Cardiac septum (tissue), 1 donor: ENCODE results near the gene CALHM5. TPM values are rescaled to one million over a fixed set of nuclear protein-coding genes. Genes with fewer than 3 reads are reported as not detected.
A peak's percentile ranks its signal among the peaks of the same experiment; 100 is the strongest.
"Not testable (repeated sequence)": the region's sequence is repeated elsewhere in the genome, so short reads cannot be mapped to it uniquely, and the experiment has no call there.

ENCODE experiments used
- DNase-seq: peaks from one replicate; pipeline ENCODE4 v3.0.0-alpha.2; 2020; ENCODE audit warnings: low spot score
- intact Hi-C: fragments of 100-400 bp; cut with DNase I; formaldehyde crosslinking; loops from one replicate; pipeline ENCODE4 v1.14.0; 2022
- long read RNA-seq: library from polyadenylated mRNA; unstranded; transcript quantifications from one replicate; pipeline ENCODE4 v2.0.0, GENCODE V29; 2021
- total RNA-seq: library from RNA; stranded (reverse); fragmentation: NEBNext Ultra II Directional; extraction: Animal tissue kit (Norgen Biotek cat#: 25700); gene quantifications from one replicate; pipeline ENCODE4 v1.2.1, GENCODE V29; 2021
- donor health status: DM: no; HTN: no; CAD: no.

The CALHM5 gene, protein sequence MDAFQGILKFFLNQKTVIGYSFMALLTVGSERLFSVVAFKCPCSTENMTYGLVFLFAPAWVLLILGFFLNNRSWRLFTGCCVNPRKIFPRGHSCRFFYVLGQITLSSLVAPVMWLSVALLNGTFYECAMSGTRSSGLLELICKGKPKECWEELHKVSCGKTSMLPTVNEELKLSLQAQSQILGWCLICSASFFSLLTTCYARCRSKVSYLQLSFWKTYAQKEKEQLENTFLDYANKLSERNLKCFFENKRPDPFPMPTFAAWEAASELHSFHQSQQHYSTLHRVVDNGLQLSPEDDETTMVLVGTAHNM
- 1.7 TPM for total RNA-seq
- long read RNA-seq, full-length matches to known transcripts = 3 of 3 reads
- long read RNA-seq, partial matches to known transcripts = 0 of 3 reads
- long read RNA-seq, other reads (novel, unspliced or antisense) = 0 of 3 reads

DNA sequence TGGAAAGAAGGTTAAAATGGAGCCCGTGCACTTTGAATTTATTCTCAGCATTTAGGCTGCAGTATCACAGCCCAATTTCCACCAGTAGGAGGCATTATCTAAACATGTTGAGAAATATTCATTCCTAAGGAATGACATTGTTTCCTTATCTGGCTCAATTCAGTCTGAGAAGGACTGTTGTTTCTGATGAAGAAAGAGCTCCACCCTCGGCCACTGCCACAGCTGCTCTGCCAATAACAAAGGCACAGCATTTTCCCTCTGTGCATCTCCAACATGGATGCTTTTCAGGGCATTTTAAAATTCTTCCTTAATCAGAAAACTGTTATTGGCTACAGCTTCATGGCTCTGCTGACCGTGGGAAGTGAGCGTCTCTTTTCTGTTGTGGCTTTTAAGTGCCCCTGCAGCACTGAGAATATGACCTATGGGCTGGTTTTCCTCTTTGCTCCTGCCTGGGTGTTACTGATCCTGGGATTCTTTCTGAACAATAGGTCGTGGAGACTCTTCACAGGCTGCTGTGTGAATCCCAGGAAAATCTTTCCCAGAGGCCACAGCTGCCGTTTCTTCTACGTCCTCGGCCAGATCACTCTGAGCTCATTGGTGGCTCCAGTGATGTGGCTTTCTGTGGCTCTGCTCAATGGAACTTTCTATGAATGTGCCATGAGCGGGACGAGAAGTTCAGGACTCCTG is at the start of gene CALHM5:
CALHM5 (plus strand) TSS at position 216 of the 687 bp plus-strand sequence; CDS start at position 274, 58 bp downstream.
- DNase-seq = no peak
- intact Hi-C loops = no loop called here

DNA sequence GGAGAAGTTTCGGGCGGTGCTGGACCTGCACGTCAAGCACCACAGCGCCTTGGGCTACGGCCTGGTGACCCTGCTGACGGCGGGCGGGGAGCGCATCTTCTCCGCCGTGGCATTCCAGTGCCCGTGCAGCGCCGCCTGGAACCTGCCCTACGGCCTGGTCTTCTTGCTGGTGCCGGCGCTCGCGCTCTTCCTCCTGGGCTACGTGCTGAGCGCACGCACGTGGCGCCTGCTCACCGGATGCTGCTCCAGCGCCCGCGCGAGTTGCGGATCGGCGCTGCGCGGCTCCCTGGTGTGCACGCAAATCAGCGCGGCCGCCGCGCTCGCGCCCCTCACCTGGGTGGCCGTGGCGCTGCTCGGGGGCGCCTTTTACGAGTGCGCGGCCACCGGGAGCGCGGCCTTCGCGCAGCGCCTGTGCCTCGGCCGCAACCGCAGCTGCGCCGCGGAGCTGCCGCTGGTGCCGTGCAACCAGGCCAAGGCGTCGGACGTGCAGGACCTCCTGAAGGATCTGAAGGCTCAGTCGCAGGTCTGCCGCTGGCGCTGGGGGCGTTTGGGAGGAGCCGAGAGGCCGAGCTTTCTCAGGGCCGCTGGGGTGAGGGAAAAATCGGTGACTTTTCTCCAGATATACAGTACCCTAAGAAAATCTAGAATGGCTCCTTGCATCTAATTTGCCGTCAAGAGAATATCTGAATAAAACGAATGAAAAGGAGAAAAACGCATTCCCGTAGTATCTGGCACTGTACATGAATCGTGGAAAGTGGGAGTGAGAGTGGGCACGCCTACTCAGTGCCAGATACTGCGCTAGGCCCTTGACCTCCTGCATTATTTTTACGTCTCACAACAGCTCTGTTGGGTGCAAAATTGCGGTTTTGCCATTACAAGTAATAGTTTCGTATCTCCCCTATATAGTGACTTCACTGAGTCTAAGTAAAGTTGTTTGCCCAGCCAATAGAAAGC is 49.2 kb upstream of the CALHM5 start:
- DNase-seq = peak; percentile 81
- intact Hi-C loops = no loop called here

DNA sequence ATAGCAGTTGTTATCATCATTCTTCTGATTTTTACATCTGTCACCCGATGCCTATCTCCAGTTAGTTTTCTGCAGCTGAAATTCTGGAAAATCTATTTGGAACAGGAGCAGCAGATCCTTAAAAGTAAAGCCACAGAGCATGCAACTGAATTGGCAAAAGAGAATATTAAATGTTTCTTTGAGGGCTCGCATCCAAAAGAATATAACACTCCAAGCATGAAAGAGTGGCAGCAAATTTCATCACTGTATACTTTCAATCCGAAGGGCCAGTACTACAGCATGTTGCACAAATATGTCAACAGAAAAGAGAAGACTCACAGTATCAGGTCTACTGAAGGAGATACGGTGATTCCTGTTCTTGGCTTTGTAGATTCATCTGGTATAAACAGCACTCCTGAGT is 48.1 kb upstream of the CALHM5 start:
- intact Hi-C loops = no loop called here
- no peak for DNase-seq

DNA sequence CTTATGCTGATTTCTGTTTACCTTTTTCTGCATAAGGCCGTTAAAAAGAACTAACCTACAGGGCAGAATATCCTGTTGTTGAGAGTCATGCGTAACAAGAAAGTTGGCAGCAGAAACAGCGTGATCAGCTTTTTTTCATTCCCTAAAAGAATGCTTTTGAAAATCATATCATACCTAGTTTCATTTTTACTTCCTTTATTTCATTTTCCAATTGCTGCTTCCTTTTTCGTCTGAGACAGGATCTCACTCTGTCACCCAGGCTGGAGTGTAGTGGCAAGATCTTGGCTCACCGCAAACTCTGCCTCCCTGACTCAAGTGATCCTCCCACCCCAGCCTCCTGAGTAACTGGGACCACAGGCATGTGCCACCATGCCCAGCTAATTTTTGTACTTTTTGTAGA is 46.2 kb upstream of the CALHM5 start:
- no peak for DNase-seq
- intact Hi-C loops = no loop called here

DNA sequence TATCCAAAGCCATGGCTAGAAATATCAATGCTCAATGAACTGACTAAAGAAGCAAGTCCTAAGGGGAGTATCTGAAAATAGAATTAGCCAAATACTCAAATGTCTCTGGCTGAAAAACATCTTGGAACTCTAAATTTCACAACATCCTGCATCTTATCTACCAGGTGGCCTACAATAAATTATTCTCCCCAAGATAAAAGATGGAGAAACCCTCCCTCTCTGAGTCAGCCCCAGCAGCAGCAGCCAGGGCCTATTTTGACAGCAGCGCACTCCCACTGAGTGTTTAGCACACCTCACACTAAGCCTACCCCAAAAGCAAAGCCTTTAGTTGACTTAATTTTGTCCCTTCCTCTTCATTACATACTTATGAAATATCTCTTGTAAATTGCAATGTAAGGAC is 44.3 kb upstream of the CALHM5 start:
- intact Hi-C loops = no loop called here

DNA sequence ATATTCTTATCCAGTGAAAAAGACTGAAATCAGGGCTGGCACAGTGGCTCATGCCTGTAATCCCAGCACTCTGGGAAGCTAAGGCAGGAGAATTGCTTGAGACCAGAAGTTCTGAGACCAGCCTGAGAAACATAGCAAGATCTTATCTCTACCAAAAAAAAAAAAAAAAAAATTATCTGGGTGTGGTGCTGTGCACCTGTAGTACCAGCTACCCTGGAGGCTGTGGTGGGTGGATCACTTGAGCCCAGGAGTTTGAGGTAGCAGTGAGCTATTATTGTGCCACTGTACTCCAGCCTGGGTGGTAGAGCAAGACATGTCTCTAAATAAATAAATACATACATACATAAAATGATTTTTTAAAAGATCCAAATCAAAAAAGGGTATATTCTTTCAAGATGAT is 43.9 kb upstream of the CALHM5 start:
- intact Hi-C loops = no loop called here
- no peak for DNase-seq

More for the DNA sequence above, 44.3 kb upstream of the CALHM5 start:
- DNase-seq = no peak

DNA sequence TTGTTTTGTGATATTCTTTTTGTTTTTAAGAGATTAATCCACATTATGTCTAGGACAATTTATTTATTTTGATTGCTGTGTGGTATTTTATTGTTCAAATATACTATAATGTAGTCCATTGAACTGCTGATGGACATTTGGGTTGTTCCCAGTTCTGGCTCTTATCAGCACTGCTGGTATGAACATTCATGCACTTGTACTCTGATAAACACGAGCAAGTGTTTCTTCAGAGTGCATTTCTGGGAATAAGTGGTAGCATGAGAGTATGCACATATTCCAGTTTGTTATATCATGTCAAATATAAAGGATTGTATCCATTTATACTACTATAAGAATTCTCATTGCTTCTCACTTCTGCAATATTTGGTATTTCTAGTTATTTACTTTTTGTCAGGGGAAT is 43.1 kb upstream of the CALHM5 start:
- intact Hi-C loops = no loop called here

DNA sequence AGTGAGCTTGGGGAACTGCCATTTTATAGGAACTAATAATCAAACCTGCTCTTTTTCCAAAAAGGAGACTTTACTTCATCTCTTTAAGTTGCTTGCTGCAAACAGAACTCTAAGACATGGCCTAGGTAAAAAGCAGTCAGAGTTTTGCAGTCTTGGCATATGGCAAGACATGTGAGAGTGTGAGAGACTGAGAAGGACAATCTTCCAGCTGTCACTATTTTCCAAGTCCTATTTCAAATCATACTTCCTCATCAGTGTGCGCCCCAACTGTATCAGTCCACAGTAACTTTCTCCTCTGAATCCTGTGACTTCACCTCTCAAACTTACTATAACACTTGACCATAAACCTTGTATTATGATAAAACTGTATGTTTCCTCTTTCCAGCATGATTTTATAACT is 39.9 kb upstream of the CALHM5 start:
- intact Hi-C loops = no loop called here
- no peak for DNase-seq

More for the DNA sequence above, 43.1 kb upstream of the CALHM5 start:
- no peak for DNase-seq

DNA sequence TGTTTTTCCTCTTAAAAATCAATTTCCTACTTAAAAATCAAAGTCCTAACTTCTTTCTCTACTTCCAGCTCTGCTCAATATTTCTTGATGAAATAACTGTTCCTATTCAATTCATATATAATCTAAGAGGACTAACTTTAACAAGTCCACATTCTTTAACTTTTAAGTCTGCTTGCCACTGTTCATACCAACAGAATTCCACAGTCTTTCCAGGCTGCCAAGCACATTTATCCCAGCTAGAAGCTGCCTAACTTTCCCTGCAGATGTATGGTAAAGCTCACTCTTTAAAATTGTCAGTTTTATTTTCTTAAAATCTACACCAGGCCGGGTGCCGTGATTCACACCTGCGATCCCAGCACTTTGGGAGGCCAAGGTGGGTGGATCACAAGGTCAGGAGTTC is 38.7 kb upstream of the CALHM5 start:
- intact Hi-C loops = no loop called here
- no peak for DNase-seq

DNA sequence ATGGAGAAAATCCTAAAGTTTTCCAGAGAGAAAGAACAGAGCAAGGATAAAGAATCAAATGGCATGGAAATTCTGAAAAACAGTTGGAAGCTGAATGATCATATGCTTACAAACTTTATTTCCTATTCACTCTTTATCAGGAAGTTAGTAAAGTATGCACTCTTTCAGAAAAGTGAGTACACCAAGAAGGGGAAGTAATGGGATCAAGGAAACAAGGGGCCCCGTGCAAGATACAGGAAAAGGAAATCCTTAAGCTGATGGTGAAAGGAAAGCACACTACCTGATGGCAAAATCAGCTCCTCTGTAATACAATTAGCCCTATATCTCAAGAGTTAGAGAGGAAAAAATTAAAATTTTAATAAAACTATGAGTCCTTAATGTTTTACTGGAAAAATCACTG is 36.3 kb upstream of the CALHM5 start:
- DNase-seq = no peak
- intact Hi-C loops = no loop called here

DNA sequence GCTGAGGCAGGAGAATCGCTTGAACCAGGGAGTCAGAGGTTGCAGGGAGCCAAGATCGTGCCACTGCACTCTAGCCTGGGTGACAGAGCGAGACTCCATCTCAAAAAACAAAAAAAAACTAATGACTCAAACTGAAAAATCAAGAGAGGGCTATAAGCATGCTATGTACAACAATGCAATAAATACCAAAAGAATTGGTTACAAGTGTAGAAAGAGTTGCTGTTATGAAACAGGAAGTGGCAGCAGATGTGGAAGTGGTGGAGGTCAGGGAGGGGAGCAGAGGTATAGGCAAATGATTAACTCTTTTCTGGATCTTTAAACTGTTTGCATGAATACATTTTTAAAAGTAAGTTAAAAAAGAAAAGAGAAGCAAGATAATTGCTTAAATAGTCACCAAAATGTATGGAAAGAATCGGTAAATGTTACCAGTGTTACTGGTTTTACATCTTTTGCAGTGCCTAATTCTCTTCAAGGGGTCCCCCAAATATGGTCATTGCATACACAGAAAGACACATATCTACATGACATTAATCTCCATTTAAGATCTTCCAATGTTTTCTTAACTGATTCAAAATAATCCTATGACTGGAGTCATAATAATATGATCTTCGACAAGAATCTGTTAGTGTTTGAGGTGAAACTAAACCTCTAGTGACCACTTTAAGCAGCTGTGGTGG is 35.3 kb upstream of the CALHM5 start:
- intact Hi-C loops = no loop called here
- DNase-seq = no peak

DNA sequence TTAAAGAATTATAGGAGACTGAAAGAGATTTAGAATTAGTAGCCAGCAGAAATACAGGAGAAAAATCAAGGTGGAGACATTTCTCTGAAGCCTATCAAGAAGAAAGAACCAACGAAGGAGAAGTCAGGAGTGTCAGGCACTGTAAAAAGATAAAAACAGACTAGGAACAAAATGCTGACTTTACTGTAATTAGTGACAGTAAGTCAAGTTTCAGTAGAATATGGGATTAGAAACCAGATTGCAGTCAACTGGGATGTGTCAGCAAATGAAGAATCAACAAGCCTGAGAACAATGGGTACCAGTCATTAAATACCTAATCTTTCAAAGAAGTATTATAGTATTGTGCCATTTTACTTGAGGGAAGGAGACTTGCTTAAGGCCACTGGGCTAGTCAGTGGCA is 28.7 kb upstream of the CALHM5 start:
- no peak for DNase-seq
- intact Hi-C loops = no loop called here

DNA sequence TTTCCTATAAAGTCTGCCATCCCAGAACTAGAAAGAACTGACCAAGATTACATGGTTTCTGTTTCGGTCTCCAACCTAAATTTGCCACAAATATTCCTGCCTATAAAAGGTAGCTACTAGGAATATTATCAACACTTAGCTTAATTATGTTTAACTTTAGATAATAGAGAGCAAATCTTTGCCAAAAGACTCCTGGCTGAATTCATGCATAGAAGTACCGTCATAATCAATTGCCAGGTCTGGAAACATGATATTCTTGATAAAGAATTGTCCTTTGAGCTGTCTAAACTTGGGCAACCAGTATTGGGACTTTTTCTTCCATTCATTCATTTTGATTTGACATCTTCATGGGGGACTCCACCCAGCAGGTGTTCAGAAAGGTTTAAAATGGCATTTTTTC is 27.8 kb upstream of the CALHM5 start:
- no peak for DNase-seq
- intact Hi-C loops = no loop called here

DNA sequence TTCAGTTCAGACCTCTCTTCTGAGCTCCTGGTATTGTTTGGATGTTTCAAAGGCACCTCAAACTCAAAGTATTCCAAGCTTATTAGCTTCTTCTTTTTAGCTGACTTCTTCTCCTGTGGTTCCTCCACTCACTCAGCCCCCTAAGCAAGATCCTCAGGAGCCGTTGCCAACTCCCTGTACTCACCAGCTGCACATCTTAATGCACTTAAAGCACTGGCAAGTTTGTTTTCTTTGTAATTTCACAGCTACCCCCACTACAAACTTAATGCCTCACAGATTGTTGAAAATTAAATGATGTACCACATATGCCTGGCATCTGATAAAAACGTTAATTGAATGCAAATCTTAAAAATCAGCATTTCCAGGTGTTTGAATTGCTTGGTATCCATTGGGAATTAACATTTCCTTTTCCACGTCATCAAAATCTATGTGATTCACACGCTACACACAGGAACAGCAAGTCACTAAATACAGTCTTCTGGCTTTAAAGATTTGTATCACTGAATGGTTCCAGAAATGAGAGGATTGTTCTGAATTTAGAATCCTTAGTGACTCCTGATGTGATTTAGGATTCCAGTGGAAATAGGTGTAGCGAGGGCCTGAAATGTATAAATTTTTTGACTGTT is 25.8 kb upstream of the CALHM5 start:
- DNase-seq = no peak
- intact Hi-C loops = no loop called here

DNA sequence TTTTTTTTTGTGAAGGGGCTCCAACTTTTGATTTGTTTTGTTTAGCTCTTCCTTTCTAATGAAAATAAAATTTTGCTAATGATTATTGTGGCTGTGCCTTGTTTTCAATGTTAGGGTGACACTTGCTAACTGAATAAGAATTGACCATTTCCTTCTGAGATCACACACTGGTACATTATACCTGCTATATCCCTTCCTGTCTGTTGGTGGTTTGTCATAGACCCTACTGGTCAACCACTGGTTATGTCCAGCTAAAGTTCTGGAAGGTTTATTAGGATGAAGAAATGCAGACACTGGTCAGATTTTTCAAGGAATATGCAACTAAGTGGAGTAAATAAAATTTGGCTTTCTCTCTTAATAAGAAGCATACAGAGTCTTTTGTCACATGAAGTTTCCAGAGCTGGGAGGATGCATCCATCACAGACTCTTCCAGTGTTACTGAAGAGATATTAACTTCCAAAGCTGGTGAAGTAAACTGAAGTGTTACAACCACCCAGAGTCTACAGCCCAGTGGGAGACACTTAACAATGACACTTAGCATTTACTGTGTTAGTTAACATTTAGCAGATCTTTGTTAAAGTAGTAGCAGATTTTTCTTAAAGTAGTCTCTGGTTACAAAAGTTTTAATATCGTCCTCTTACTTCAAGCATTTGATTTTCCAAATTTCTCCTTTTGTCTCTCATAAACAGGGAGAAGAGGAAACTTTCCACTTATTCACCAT is 19.7 kb upstream of the CALHM5 start:
- intact Hi-C loops = no loop called here
- no peak for DNase-seq

DNA sequence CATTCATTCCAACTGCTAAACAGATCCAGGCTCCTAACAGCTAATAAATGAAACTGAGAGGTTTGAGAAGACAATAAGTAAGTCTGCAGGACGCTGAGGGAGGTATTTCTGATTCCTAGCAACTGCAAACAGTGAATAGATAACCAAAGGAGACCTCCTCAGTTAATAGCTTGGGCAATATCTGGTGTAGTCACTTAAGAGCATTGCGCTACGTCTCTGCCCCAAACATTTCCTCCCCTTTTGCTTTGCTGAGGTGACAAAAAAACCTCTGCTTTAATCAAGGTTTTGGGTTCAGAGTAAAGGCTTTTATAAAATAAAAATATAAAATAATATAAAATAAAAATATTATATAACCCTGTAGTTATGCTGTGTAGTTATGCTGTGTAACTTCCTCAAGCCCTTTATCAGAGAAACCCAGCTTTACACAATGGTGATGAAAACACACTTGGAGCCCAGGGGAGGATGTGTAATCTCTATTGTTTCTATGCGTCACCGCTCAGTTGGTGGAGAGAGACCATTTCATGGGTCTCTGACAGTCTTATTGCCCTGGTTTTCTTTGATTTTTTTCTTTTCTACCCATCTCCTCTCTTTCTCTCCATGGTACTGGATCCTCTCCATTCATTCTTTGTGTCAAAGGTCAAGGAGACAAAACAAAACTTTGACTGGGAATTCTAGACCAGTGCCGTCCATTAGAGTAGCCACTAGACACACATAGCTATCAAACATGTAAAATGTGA is 18.9 kb upstream of the CALHM5 start:
- DNase-seq = no peak
- intact Hi-C loops = no loop called here

DNA sequence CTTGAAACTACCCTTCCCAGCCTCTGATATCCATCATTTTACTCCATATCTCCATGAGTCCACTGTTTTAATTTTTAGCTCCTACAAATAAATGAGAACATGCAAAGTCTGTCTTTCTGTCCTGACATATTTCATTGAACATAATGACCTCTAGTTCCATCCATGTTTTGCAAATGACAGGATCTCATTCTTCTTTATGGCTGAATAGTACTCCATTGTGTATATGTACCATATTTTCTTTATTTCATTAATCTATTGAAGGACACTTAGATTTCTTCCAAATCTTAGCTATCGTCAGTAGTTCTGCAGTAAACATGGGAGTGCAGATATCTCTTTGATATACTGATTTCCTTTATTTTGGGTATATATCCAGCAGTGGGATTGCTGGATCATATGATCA is 16.3 kb upstream of the CALHM5 start:
- DNase-seq, intact Hi-C loops: not testable (repeated sequence)
